ENCODE results near the gene SSRP1. TPM values are rescaled to one million over a fixed set of nuclear protein-coding genes. Genes with fewer than 3 reads are reported as not detected.
"Not testable (repeated sequence)": the region's sequence is repeated elsewhere in the genome, so short reads cannot be mapped to it uniquely, and the experiment has no call there.

The SSRP1 gene
- total RNA-seq, 1 donor from 2014 or later = 120 TPM

DNA sequence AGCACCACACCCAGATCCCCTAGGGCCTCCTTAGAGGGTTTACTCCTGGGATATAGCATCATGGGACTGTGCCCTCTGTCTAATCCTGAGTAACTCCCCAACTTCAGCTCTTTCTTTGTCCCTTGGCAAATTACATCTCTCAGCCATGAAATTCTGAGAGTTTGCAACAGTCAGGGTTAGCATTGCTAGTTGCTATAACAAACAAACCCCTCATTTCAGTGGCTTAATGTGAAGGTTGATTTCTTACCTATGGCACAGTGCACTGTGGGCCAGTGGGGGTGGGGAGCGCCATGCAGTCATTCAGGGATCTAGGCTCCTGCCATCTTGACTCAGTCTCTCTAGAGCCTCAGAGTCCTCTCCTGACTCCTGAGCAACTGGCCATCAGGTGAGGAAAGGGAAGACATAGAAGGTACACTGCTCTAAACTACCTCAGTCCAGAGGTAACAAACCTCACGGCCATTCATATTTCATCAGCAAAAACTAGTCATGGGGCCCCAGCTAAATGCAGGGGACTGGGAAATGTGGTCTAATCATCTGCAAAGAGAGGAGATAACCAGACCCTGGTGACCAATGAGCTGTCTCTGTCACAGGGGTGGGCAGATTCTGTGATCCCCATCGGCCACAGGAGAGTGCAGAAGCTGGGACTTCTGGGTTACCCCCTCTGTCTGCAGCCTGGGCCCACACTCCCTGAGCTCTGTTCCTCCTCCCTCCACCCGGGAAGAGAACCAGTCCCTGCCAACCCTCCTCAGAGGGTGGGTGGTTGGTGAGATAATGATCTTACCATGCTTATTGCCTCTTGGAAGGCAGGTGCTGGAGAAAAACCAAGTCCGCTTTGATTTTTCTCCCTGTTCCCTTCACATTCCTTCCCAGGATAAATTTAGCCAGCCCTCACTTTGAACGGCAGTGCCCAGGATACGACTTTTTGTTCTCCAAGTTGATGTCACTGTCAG, 27.7 kb upstream of the SSRP1 start:
- H3K4me3 Mint-ChIP-seq = no peak overlapping the region

GRCh38 chr11:57361926-57362325, 26.2 kb upstream of the SSRP1 start:
- H3K4me3 Mint-ChIP-seq = no peak overlapping the region
- TF ChIP-seq, protein P1, sequence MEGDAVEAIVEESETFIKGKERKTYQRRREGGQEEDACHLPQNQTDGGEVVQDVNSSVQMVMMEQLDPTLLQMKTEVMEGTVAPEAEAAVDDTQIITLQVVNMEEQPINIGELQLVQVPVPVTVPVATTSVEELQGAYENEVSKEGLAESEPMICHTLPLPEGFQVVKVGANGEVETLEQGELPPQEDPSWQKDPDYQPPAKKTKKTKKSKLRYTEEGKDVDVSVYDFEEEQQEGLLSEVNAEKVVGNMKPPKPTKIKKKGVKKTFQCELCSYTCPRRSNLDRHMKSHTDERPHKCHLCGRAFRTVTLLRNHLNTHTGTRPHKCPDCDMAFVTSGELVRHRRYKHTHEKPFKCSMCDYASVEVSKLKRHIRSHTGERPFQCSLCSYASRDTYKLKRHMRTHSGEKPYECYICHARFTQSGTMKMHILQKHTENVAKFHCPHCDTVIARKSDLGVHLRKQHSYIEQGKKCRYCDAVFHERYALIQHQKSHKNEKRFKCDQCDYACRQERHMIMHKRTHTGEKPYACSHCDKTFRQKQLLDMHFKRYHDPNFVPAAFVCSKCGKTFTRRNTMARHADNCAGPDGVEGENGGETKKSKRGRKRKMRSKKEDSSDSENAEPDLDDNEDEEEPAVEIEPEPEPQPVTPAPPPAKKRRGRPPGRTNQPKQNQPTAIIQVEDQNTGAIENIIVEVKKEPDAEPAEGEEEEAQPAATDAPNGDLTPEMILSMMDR (IDR thresholded peaks at IDR 0.05) = no peak
- ATAC-seq (ENCODE audit: low read depth) (no peak), DNase-seq (no peak)
- H3K4me1 Mint-ChIP-seq = no peaks in the 10 kb centered on the region
- no peaks in the 10 kb centered on the region for H3K36me3 Mint-ChIP-seq (ENCODE audit: low read depth)
- peaks cover 12% of the 10 kb centered on the region for H3K27me3 Mint-ChIP-seq
- ChIA-PET CTCF (interaction anchor here (2.5 kb wide), 1 partner anchor 17 kb away, joined by 9 read pairs; no protein-coding TSS in a partner anchor), POLR2A (no interaction called here)
- H3K9me3 Mint-ChIP-seq = no peaks in the 10 kb centered on the region
- H3K27ac Mint-ChIP-seq = no peak overlapping the region
- intact Hi-C loops (cut with micrococcal nuclease) = no loop called here

More for the DNA sequence above, 27.7 kb upstream of the SSRP1 start:
- ChIA-PET POLR2A (no interaction called here), CTCF (interaction anchor here (2.5 kb wide), 1 partner anchor 18 kb away, joined by 9 read pairs; no protein-coding TSS in a partner anchor)
- no peak overlapping the region for H3K27ac Mint-ChIP-seq
- ATAC-seq (ENCODE audit: low read depth) (no peak), DNase-seq (no peak)
- peaks cover 13% of the 10 kb centered on the region for H3K27me3 Mint-ChIP-seq
- H3K9me3 Mint-ChIP-seq = no peaks in the 10 kb centered on the region
- no peaks in the 10 kb centered on the region for H3K36me3 Mint-ChIP-seq (ENCODE audit: low read depth)
- no peaks in the 10 kb centered on the region for H3K4me1 Mint-ChIP-seq
- intact Hi-C loops (cut with micrococcal nuclease) = no loop called here
- TF ChIP-seq, protein P1 (IDR thresholded peaks at IDR 0.05) = no peak

- DNase-seq; H3K4me3 Mint-ChIP-seq; H3K9me3 Mint-ChIP-seq; intact Hi-C loops (cut with micrococcal nuclease); POLR2A ChIA-PET; H3K4me1 Mint-ChIP-seq; H3K27ac Mint-ChIP-seq; H3K36me3 Mint-ChIP-seq (ENCODE audit: low read depth); ATAC-seq (ENCODE audit: low read depth): not testable (repeated sequence)
- peaks cover 13% of the 10 kb centered on the region for H3K27me3 Mint-ChIP-seq
- CTCF ChIA-PET = interaction anchor here (0.9 to 2.5 kb wide), 2 partner anchors 16 to 97 kb away, joined by 3 to 9 read pairs; no protein-coding TSS in a partner anchor
Measured at GRCh38 chr11:57361420-57361819, 25.7 kb upstream of the SSRP1 start.

- TF ChIP-seq, protein P1 (IDR thresholded peaks at IDR 0.05) = no peak
- peaks cover 5% of the 10 kb centered on the region for H3K4me1 Mint-ChIP-seq
- no peak overlapping the region for H3K4me3 Mint-ChIP-seq
- no peaks in the 10 kb centered on the region for H3K9me3 Mint-ChIP-seq
- no peaks in the 10 kb centered on the region for H3K36me3 Mint-ChIP-seq (ENCODE audit: low read depth)
- ChIA-PET CTCF (interaction anchor here (0.9 to 2.5 kb wide), 2 partner anchors 16 to 97 kb away, joined by 3 to 9 read pairs; no protein-coding TSS in a partner anchor), POLR2A (no interaction called here)
- H3K27ac Mint-ChIP-seq = no peak overlapping the region
- intact Hi-C loops (cut with micrococcal nuclease) = no loop called here
- H3K27me3 Mint-ChIP-seq = peaks cover 17% of the 10 kb centered on the region
- DNase-seq (no peak), ATAC-seq (ENCODE audit: low read depth) (no peak)
Measured at GRCh38 chr11:57360991-57361390, 25.3 kb upstream of the SSRP1 start.

DNA sequence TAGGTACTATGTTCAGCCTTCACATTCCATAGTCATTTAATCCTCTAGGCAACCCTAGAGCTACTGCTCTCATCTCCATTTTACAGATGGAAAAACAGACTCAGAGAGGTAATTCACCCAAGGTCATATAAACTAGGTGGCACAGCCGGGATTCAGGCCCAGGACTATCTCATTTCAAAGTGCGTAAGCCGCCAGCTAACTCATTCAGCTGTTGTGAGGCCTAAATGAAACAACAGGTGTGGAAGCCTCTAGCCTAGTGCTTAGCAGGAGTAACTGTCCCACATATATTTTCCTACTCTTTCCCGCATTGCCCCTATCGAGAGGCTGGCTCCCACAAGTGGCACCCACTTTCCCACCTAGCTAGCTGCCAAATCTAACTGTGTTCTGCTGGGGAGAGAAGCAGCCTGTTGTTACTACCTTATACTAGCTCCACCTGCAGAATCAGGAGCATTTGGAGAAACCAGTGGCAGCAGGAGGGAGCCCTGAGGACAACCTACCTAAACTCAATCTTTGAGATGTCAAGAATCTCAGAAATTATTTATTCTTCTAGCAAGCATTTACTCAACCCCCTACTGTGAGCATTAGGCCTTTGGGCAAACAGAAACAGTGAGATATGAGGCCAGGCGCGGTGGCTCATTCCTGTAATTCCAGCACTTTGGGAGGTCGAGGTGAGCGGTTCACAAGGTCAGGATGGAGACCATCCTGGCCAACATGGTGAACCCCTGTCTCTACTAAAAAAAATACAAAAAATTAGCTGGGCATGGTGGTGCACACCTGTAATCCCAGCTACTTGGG, 24.4 kb upstream of the SSRP1 start:
- H3K4me1 Mint-ChIP-seq = peaks cover 6% of the 10 kb centered on the region
- ATAC-seq (ENCODE audit: low read depth) (no peak), DNase-seq (no peak)
- TF ChIP-seq, protein P1 (IDR thresholded peaks at IDR 0.05) = no peak
- H3K4me3 Mint-ChIP-seq = no peak overlapping the region
- no peak overlapping the region for H3K27ac Mint-ChIP-seq
- H3K27me3 Mint-ChIP-seq = peaks cover 18% of the 10 kb centered on the region
- ChIA-PET CTCF (interaction anchor here (0.9 kb wide), 1 partner anchor 98 kb away, joined by 3 read pairs; no protein-coding TSS in a partner anchor), POLR2A (interaction anchor here (0.6 to 0.7 kb wide), 2 partner anchors 59 to 65 kb away, joined by 3 read pairs; no protein-coding TSS in a partner anchor)
- intact Hi-C loops (cut with micrococcal nuclease) = no loop called here
- H3K9me3 Mint-ChIP-seq = no peaks in the 10 kb centered on the region
- H3K36me3 Mint-ChIP-seq (ENCODE audit: low read depth) = no peaks in the 10 kb centered on the region
